GM21360 (cell line): ENCODE data around the gene ZNF223.

Source experiments
- ATAC-seq: cut with Tn5 transposase; IDR thresholded peaks from one replicate; pipeline ENCODE4 v1.9.1; 2021; ENCODE audit warnings: mild to moderate bottlenecking, moderate library complexity; ENCODE audit not compliant: unreplicated experiment

ZNF223 gene

DNA sequence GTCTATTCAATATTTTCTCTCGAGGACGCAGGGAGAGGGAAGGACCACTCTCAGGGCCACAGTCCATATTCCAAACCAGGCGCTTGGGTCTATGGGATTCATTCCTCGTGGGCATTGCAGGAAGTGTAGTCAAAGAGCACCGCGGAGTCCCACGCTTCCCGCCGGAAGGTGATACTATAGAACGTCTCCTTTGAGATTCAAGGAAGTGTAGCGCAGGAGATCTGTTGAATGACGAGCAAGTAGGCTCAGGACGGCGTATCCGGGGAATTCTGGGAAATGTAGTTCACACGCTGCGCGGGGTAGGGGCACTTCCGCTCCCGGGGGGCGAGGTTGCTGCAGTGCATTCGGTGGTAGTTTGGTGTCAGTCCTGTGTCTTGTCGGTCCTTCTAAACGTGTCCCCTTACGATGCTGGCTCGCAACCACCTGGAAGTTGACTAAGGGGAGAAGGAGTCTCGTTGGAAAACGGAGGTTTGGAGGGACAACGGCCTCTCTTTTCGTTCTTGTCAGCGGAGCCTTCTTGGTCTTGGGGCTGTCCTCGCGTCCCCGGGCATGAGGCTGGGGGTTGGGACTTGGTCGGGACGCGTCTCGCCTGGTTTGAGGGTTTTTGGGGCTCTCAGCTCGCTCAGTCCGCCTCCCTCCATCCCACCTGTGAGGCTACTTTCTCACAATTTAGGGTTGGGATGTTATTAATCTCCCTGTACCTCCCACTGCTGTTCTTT is 20.1 kb downstream of the ZNF223 start, which contains the start of gene ZNF284:
Gene ZNF284, plus strand, starts transcription at position 336 of the 719 bp plus-strand sequence. CDS start 4,231 bp downstream, outside the sequence.
- peak; percentile 75 for ATAC-seq

DNA sequence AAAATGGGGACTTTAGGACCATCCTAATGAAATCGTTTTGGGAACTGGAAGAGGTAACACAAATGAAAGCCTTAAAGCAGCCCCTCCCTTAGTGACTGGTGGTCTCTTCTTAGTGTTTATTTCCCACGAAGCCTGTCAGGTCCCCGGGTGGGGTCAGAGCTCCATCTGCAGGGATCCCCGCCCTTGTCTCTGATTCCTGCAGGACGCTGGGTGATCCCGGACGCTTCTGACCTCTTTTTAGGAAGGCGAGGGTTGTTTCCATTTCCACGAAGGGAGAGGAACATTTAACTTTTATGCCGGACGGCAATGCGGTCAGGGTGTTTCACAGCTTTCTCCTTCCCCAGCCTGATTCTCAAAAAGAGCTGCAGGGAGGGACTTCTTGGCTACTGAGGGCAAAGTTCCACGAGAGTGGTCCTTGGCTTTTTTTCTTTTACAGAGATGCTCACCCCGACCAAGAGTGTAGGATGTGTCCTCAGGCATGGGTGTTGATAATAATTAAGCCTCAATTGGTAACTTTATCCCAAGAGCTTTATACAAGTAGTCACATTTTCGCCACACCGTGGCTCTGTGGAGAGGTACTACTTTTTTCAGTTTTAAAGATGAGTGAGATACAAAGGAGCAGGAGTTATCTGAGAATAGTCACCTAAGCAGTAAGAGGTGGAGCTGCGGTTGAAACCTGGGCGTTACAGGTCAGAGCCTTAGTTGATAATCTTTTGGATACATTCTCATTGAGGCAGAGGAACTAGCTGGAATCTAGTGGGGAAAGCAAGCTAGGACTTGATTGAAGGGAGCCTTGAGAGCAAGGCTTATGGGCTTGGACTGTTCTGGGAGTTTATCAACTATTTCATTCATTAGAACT is 20.9 kb downstream of the ZNF223 start:
- no peak for ATAC-seq

DNA sequence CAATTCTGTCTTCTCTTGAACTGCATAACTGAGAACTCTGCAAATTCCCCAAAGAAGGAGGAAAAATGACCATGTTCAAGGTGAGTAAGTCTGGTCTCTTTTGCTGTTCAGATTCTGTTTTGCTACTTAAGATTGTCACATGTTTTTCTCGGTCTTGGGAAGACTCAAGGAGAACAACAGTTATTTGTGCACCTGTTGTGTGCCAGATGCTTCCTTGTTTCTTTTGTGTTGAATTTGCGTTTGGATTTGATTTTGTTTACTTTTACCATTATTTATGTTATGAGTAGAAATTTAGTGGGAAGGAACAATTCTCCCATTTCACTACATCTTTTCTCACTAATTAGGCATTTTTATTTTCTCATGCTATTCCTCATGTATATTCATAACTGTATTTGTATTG is 24.5 kb downstream of the ZNF223 start:
- ATAC-seq = no peak

DNA sequence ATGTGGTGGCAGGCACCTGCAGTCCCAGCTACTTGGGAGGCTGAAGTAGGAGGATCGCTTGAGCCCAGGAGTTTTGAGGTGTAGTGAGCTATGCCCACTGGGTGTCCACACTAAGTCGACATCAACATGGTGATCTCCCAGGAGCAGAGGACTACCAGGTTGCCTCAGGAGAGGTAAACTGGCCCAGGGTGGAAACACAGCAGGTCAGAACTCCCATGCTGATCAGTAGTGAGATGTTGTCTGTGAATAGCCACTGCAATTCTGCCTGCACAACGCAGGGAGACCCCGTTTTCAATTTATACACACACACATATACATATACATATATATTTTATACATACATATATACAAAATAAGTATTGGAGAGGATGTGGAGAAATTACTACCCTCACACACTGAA is 40.3 kb downstream of the ZNF223 start:
- no peak for ATAC-seq

DNA sequence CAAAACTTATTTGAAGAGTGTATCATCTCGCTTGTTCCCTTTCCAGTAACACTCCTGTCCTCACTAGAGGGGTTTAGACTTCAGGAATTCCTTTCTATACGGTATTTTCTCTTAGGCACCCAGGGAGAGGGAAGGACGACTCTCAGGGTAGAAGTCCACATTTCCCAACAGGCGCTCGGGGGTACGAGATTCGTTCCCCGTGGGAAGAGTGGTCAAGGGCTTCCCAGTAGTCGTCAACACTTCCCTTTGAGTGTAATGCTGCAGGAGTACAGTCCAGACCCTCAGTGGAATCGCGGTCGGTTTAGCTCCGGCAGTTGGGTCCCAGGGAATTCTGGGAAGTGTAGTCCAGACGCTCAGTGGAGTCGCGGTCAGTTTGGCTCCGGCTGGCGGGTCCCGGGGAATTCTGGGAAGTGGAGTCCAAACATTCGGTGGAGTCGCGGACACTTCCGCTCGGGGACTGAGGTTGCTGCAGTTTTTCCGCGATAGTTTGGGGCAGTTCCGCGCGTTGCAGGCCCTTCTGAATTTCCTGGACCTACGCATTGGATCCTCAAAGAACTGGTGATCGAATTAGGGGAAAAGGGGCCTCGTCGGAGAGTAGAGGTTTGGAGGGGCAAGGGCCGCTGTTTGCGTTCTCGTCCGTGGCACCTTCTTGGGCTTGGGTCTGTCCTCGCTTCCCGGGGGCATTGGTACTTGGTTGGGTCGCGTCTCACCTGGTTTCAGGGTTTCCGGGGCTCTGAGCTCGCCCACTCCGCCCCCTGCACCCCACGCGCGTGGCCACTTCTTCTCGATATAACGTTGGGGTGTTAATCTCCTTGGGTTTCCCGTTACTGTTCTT is 42.3 kb downstream of the ZNF223 start, which contains the start of gene ZNF224:
Gene ZNF224, plus strand, starts transcription at position 431 of the 835 bp plus-strand sequence. CDS start 3,513 bp downstream, outside the sequence.
- ATAC-seq = peak; percentile 84

DNA sequence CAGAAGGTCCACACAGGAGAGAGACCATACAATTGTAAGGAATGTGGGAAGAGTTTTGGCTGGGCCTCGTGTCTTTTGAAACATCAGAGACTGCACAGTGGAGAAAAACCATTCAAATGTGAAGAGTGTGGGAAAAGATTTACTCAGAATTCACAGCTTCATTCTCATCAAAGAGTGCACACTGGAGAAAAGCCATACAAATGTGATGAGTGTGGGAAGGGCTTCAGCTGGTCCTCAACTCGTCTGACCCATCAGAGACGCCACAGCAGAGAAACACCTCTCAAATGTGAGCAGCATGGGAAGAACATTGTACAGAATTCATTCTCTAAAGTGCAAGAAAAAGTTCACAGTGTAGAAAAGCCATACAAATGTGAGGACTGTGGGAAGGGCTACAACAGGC is 55.9 kb downstream of the ZNF223 start:
- no peak for ATAC-seq

DNA sequence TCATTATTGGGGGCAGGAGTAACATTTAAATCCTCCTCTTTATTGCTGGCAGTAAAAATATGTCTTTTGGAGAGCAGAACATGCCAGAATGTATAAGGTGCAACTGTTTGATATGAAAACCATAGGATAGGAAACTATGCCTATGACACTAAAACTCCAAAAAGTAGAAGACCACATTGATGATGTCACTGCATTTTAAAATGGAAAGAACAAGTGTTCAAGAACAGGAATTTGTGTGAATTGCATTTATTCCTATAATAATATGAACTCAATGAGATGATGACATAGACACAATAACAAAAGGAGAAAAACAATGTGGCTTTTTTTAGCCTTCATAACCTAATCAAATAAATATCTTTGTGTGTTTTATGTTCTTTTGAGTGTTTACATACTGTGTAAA is 57.6 kb downstream of the ZNF223 start:
- ATAC-seq = no peak

DNA sequence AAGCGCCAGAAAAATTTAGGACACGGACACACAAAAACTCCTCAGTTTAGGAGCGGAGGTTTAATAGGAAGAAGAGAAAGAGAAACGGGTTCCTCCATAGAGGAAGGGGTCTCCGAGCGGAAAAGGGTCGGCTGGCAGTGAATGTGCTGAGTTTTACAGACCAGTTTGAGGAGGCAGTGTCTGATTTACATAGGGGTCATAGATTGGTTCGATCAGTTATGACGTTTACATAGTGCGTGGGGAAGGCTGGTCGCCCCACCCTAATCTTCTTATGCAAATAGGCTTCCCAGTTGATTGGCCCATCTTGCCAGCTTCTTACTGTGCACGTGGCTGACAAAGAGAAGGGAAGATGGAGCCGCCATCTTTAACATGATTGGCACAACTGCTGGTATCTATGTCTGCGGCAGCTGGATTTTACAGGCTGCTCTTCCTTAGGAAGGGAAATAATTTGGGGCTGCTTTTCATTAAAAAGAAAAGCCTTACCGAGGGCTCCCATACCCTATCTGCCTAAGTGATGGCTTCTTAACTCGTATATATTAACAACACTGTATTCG is 60.2 kb downstream of the ZNF223 start:
- ATAC-seq = no peak

DNA sequence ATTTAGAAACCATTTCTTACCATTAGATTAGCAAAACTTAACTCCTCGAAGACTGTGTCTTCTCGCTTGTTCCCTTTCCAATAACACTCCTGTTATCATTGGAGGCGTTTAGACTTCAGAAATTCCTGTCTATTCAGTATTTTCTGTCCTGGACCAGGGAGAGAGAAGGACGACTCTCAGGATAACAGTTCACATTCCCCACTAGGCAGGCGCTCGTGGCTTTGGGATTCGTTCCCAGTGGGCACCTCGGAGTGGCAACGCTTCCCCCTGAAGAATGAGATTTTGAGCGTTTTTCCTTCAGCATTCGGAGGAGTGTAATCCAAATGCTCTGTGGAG is 60.9 kb downstream of the ZNF223 start:
- ATAC-seq = peak; percentile 23

DNA sequence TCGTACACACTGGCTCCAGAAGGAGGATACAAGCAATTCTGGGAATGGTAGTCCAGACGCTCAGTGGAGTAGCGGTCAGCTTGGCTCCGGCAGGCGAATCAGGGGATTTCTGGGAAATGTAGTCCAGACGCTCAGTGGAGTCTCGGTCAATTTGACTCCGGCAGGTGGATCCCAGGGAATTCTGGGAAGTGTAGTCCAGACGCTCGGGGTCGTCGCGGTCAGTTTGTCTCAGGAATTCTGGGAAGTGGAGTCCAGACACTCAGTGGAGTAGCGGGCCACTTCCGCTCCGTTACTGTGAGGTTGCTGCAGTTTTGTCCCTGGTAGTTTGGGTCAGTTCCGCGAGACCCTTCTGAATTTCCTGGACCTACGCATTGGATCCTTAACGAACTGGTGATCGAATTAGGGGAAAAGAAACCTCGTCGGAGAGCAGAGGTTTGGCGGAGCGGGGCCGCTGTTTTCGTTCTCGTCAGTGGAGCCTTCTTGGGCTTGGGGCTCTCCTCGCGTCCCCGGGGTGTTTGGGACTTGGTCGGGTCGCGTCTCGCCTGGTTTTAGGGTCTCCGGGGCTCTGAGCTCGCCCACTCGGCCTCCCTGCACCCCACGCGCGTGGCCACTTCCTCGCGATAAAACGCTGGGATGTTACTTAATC is 61.4 kb downstream of the ZNF223 start, which contains the start of gene ZNF225:
Gene ZNF225, plus strand, starts transcription at position 262 of the 646 bp plus-strand sequence. CDS start 2,429 bp downstream, outside the sequence.
- ATAC-seq = peak; percentile 85

DNA sequence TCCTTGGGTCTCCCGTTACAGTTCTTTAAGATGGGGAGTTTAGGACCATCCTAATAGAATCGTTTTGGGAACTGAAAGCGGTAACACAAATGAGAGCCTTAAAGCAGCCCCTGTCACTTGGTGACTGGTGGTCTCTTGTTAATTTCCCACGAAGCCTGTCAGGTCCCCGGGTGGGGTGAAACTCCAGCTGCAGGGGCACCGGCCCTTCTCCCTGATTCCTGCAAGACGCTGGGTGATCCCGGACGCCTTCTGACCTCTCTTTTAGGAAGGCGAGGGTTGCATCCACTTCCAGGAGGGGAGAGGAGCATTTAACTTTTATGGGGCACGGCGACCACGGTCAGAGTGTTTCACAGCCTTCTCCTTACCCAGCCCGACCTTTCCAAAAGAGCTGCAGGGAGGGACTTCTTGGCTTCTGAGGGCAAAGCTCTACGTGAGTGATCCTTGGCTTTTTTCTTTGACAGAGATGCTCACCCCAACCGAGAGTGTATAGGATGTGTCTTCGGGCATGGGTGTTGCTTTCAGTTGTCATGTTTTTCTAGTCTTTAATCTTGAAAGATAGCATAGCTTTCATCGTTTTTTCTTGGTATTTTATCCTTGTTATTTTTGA is 62.1 kb downstream of the ZNF223 start:
- ATAC-seq = no peak
